ENCODE measurements around the gene RPS6KA5. TPM values are rescaled to one million over a fixed set of nuclear protein-coding genes. Genes with fewer than 3 reads are reported as not detected.

Gene RPS6KA5
- total RNA-seq, 1 experiment from 2014 or later, result 24.2 TPM

- TF ChIP-seq ZBTB33 (IDR thresholded peaks at IDR 0.05; ENCODE audit: extremely low read depth, insufficient replicate concordance, low read length) (no peak), SP1 (IDR thresholded peaks at IDR 0.05; ENCODE audit: low read depth) (no peak), ELF1 (IDR thresholded peaks at IDR 0.05; ENCODE audit: borderline replicate concordance, low read depth) (no peak), POLR2AphosphoS5 (IDR thresholded peaks at IDR 0.05; ENCODE audit: low read depth, low read length) (no peak), CBX3 (IDR thresholded peaks at IDR 0.05; ENCODE audit: low read depth) (no peak), EGR1 (IDR thresholded peaks at IDR 0.05; ENCODE audit: low read depth) (no peak), SRF (IDR thresholded peaks at IDR 0.05; ENCODE audit: low read depth) (no peak), EZH2phosphoT487 (IDR thresholded peaks at IDR 0.05; ENCODE audit: borderline replicate concordance) (no peak), ZNF274 (IDR thresholded peaks at IDR 0.05; ENCODE audit: low read depth, low read length) (no peak), EZH2 (IDR thresholded peaks at IDR 0.05) (no peak), REST (IDR thresholded peaks at IDR 0.05; ENCODE audit: low read depth) (no peak), SIN3A (IDR thresholded peaks at IDR 0.05; ENCODE audit: low read depth) (no peak)
- TF ChIP-seq, protein P1, sequence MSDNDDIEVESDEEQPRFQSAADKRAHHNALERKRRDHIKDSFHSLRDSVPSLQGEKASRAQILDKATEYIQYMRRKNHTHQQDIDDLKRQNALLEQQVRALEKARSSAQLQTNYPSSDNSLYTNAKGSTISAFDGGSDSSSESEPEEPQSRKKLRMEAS (IDR thresholded peaks at IDR 0.05), result no peak
- TF ChIP-seq, protein P2, sequence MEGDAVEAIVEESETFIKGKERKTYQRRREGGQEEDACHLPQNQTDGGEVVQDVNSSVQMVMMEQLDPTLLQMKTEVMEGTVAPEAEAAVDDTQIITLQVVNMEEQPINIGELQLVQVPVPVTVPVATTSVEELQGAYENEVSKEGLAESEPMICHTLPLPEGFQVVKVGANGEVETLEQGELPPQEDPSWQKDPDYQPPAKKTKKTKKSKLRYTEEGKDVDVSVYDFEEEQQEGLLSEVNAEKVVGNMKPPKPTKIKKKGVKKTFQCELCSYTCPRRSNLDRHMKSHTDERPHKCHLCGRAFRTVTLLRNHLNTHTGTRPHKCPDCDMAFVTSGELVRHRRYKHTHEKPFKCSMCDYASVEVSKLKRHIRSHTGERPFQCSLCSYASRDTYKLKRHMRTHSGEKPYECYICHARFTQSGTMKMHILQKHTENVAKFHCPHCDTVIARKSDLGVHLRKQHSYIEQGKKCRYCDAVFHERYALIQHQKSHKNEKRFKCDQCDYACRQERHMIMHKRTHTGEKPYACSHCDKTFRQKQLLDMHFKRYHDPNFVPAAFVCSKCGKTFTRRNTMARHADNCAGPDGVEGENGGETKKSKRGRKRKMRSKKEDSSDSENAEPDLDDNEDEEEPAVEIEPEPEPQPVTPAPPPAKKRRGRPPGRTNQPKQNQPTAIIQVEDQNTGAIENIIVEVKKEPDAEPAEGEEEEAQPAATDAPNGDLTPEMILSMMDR (IDR thresholded peaks at IDR 0.05 in 2 of 3, conservative IDR thresholded peaks at IDR 0.05 in 1 of 3; ENCODE audit: borderline replicate concordance in 1 of 3, insufficient read depth in 1 of 3, low read depth in 2 of 3, low read length in 2 of 3), result no peak
- Histone ChIP-seq H3K4me3 (replicated peaks in 1 of 2; ENCODE audit: low read depth in 1 of 2, low read length in 2 of 2) (no peak overlapping the region), H3K4me2 (ENCODE audit: low read length) (peak overlapping the region; percentile 38; the same call in 1 of the 2 replicates), H3K9me2 (ENCODE audit: insufficient read depth) (no peaks in the 10 kb centered on the region), H3K9me3 (ENCODE audit: control insufficient read depth in 1 of 2, insufficient read depth in 1 of 2, low read depth in 1 of 2, low read length in 2 of 2) (no peaks in the 10 kb centered on the region), H2AFZ (ENCODE audit: low read depth, low read length, poor library complexity, severe bottlenecking) (no peak overlapping the region), H3K9ac (ENCODE audit: low read length) (no peak overlapping the region), H3K79me2 (ENCODE audit: insufficient read depth, low read length) (no peaks in the 10 kb centered on the region), H3K4me1 (ENCODE audit: control insufficient read depth in 1 of 2, insufficient read depth in 2 of 2, low read length in 2 of 2) (peaks cover 14 to 19% of the 10 kb centered on the region in 2 experiments), H3K27me3 (ENCODE audit: insufficient read depth, low read length) (no peaks in the 10 kb centered on the region), H3K36me3 (ENCODE audit: control insufficient read depth in 1 of 2, insufficient read depth in 2 of 2, low read length in 2 of 2) (peaks cover 0 to 3% of the 10 kb centered on the region in 2 experiments; a peak in 1 of 4 replicates), H4K20me1 (ENCODE audit: insufficient read depth) (no peaks in the 10 kb centered on the region), H3K27ac (ENCODE audit: low read depth, low read length) (no peak overlapping the region)
- no TSS peak for BruUV-seq (replicated peaks)
- ChIA-PET RAD21 (ENCODE audit: low non-redundant PET in 1 of 2, low total read pairs in 2 of 2, uncharacterized antibody in 2 of 2, unreplicated experiment in 2 of 2) (no interaction called here), POLR2A (no interaction called here), CTCF (no interaction called here)
- no peak for DNase-seq (ENCODE audit: low read depth, low spot score)
- intact Hi-C loops (cut with micrococcal nuclease), result no loop called here
- ATAC-seq, result no peak
Measured at GRCh38 chr14:90870950-90871604, 189.4 kb downstream of the RPS6KA5 start.

All from HCT116 (cell line).